MCF 10A (cell line): ENCODE results near the gene OAF. TPM values are rescaled to one million over a fixed set of nuclear protein-coding genes. Genes with fewer than 3 reads are reported as not detected.

Source experiments
- BruUV-seq: library from RNA; stranded (reverse); fragments of 400-500 nt; replicated peaks from 2 replicates; lab custom pipeline; 2021; lab: Mats Ljungman, UMichigan
- CTCF ChIA-PET: fragments of 300-600 bp; sonication (Branson Sonifier 250); formaldehyde crosslinking; extraction: SDS; loops from one replicate; lab custom pipeline; 2021; ENCODE audit warnings: antibody characterized with exemption, inconsistent platforms; lab: Yijun Ruan, JAX
- POLR2A ChIA-PET: fragments of 300-600, 350-650 bp; sonication (Branson Sonifier 250); formaldehyde crosslinking; extraction: SDS; loops from one replicate; lab custom pipeline; 2020; ENCODE audit warnings: antibody characterized with exemption, inconsistent platforms; lab: Yijun Ruan, JAX
- DNase-seq: peaks from one replicate; pipeline ENCODE4 v3.0.0-alpha.2; 2018; ENCODE audit not compliant: unreplicated experiment
- H3K27ac Mint-ChIP-seq: one replicate; pipeline ENCODE4 v1.8.0; 2022; ENCODE audit warnings: mild to moderate bottlenecking, low read depth, mixed read lengths; ENCODE audit not compliant: unreplicated experiment
- H3K27me3 Mint-ChIP-seq: one replicate; pipeline ENCODE4 v1.8.0; 2022; ENCODE audit warnings: mixed read lengths; ENCODE audit not compliant: insufficient read depth, unreplicated experiment
- H3K36me3 Mint-ChIP-seq: one replicate; pipeline ENCODE4 v1.8.0; 2022; ENCODE audit warnings: mild to moderate bottlenecking, moderate library complexity, mixed read lengths; ENCODE audit not compliant: insufficient read depth, unreplicated experiment
- H3K4me1 Mint-ChIP-seq: one replicate; pipeline ENCODE4 v1.8.0; 2022; ENCODE audit warnings: mixed read lengths; ENCODE audit not compliant: insufficient read depth, unreplicated experiment
- H3K4me3 Mint-ChIP-seq: one replicate; pipeline ENCODE4 v1.8.0; 2022; ENCODE audit warnings: mild to moderate bottlenecking, moderate library complexity, mixed read lengths; ENCODE audit not compliant: unreplicated experiment
- H3K9me3 Mint-ChIP-seq: one replicate; pipeline ENCODE4 v1.8.0; 2022; ENCODE audit warnings: mixed read lengths; ENCODE audit not compliant: unreplicated experiment
- intact Hi-C: fragments of 100-400 bp; cut with micrococcal nuclease; formaldehyde crosslinking; loops from 2 replicates; pipeline ENCODE4 v1.14.1; 2022
- total RNA-seq: library from RNA; stranded (reverse); gene quantifications from 2 replicates; pipeline ENCODE4 v1.2.3, GENCODE V29; 2022
- TF ChIP-seq, protein P1 (sequence below): fragments of 200-600 bp; IDR thresholded peaks from one replicate; pipeline ENCODE4 v1.8.0; 2022; ENCODE audit warnings: antibody characterized with exemption, mild to moderate bottlenecking; ENCODE audit not compliant: unreplicated experiment

The OAF gene
- total RNA-seq, 1 experiment from 2014 or later: 21.6 TPM

DNA sequence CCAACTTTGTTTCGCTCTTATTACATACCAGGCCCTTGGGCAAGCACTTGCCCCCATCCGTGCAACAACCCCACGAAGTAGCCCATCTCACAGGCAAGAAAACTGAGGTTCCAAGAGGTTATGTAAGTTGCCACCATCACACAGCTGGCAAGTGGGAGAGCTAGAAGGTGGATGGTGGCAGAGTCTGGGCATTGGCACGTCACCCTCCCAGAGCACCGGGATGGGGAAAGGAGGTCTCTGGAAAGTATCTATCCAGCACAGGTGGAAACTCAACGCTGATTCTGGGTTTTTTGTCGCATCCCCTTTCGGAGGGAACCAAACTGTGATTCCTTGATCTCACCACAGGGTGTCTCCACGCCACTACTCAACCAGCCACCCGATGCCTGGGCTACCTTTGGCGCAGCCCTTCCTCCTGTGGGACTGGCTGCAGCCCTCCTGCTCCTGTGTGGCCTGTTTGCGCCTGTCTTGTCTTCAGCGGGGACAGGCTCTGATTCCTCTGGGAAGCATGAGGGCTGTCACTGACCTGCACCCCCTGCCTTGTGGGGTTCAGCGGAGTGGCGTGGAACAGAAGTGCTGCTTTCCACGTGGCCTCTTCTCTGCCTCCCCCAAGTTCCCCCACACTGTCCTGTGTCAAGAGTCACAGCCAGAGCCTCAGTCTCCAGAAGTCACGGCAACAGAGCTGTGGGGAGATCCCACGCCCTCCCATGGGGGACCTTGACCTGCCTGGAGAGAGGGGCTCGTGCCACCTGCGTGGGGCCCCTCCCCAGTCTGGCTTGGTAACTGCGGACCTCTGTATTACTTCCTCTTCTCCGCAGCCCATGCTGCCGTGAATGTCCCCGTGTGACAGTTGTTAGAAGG is 38.5 kb upstream of the OAF start:
- Mint-ChIP-seq H3K4me3 (no peak overlapping the region), H3K27me3 (peaks cover 58% of the 10 kb centered on the region), H3K9me3 (no peaks in the 10 kb centered on the region), H3K27ac (no peak overlapping the region), H3K36me3 (no peaks in the 10 kb centered on the region), H3K4me1 (no peaks in the 10 kb centered on the region)
- ChIA-PET POLR2A (interaction anchor here (0.6 to 0.9 kb wide), 4 partner anchors 9 to 42 kb away, joined by 3 to 5 read pairs (median 3); no protein-coding TSS in a partner anchor), CTCF (interaction anchor here (0.6 to 8.9 kb wide), 22 partner anchors 8 to 138 kb away, joined by 3 to 220 read pairs (median 4); partner anchors contain the start of genes POU2F3 and TRIM29)
- TF ChIP-seq, protein P1, sequence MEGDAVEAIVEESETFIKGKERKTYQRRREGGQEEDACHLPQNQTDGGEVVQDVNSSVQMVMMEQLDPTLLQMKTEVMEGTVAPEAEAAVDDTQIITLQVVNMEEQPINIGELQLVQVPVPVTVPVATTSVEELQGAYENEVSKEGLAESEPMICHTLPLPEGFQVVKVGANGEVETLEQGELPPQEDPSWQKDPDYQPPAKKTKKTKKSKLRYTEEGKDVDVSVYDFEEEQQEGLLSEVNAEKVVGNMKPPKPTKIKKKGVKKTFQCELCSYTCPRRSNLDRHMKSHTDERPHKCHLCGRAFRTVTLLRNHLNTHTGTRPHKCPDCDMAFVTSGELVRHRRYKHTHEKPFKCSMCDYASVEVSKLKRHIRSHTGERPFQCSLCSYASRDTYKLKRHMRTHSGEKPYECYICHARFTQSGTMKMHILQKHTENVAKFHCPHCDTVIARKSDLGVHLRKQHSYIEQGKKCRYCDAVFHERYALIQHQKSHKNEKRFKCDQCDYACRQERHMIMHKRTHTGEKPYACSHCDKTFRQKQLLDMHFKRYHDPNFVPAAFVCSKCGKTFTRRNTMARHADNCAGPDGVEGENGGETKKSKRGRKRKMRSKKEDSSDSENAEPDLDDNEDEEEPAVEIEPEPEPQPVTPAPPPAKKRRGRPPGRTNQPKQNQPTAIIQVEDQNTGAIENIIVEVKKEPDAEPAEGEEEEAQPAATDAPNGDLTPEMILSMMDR: peak; percentile 87
- intact Hi-C loops: loop anchor here (1.0 kb wide), 2 partner anchors 57 to 128 kb away; no protein-coding TSS in a partner anchor
- BruUV-seq: no TSS peak
- DNase-seq: peak; percentile 70

DNA sequence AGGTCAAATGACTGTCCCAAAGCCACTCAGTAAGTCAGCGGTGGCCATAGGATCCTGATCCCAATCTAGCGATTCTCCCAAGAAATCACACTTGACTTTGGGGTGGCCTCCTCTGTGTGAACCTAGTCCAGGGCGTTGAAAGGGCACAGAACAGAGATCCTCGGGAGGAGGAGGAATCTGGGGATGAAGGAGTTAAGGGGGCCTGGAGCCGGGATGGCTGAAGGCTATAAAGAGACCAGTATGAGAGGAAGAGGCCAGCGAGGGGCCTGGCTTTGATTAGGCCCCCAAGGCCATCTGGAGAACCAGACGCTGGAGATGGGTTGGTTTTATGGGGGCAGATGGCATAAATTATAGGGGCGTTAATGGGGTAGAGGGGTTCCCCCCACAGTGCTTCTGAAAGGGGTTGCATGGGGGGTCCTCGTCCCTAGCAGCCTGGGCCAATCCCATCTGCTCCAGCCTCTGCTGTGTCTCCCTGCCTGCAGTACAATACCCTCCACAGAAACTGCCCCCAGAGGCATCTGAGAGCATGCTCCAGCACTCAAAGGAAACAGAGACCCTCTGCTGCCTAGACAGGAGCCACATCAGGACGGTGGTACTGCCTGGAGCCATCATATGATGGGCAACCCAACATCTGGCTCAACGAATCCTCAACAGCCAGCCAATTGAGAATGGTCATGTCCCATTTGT is 37.7 kb upstream of the OAF start:
- TF ChIP-seq, protein P1: no peak
- BruUV-seq: no TSS peak
- Mint-ChIP-seq H3K4me1 (no peaks in the 10 kb centered on the region), H3K4me3 (no peak overlapping the region), H3K27me3 (peaks cover 58% of the 10 kb centered on the region), H3K36me3 (no peaks in the 10 kb centered on the region), H3K27ac (no peak overlapping the region), H3K9me3 (no peaks in the 10 kb centered on the region)
- no peak for DNase-seq
- POLR2A ChIA-PET: interaction anchor here (0.6 kb wide), 1 partner anchor 39 kb away, joined by 3 read pairs; no protein-coding TSS in a partner anchor
- intact Hi-C loops: no loop called here
- CTCF ChIA-PET: interaction anchor here (0.6 to 8.9 kb wide), 9 partner anchors 12 to 218 kb away, joined by 3 to 220 read pairs (median 4); partner anchors contain the start of gene POU2F3

DNA sequence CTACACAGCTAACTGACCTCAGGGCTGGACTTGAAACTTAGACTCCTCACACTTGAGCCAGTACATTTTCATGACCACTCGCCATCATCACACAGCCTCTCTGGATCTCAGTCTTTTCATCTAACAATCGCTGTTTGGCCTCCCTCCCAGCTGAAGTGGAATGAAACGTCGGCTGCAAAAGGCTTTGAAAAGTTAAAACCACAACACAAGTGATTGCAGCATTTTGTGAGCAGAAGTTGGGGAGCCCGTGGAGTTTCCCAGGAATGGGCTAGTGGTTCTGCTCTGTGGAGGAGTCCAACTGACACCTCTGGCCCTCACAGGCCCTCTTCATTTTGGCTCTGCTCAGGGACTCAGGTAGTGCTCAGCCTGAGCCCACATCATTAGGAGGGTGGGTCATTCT is 37.0 kb upstream of the OAF start:
- H3K36me3 Mint-ChIP-seq: no peaks in the 10 kb centered on the region
- H3K9me3 Mint-ChIP-seq: no peaks in the 10 kb centered on the region
- no peak for DNase-seq
- peaks cover 58% of the 10 kb centered on the region for H3K27me3 Mint-ChIP-seq
- H3K4me3 Mint-ChIP-seq: no peak overlapping the region
- no peak overlapping the region for H3K27ac Mint-ChIP-seq
- no peaks in the 10 kb centered on the region for H3K4me1 Mint-ChIP-seq
- POLR2A ChIA-PET: interaction anchor here (0.7 kb wide), 1 partner anchor 85 kb away, joined by 3 read pairs; no protein-coding TSS in a partner anchor
- CTCF ChIA-PET: interaction anchor here (0.7 to 8.9 kb wide), 5 partner anchors 10 to 217 kb away, joined by 3 to 220 read pairs (median 4); no protein-coding TSS in a partner anchor
- BruUV-seq: no TSS peak
- intact Hi-C loops: no loop called here
- TF ChIP-seq, protein P1: no peak

DNA sequence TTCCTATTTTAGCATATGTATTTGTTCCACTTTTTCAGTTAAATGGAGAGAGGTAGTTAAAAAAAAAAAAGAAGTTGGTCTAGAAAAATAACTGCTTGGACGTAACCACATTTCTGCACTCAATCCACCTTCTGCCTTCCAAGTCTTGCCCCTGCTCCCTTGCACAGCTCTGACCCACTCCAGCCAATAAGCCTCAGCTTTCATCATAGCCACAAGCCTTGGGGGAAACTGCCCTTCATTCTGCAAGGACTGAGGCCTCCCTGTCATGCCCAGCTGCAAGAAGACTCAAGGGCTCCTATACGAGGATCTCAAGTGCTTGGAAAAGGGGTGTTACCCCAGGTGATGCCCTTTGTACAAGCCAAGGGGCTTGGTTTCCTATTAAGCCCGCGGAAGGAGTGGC is 36.0 kb upstream of the OAF start:
- H3K9me3 Mint-ChIP-seq: no peaks in the 10 kb centered on the region
- H3K36me3 Mint-ChIP-seq: no peaks in the 10 kb centered on the region
- peaks cover 58% of the 10 kb centered on the region for H3K27me3 Mint-ChIP-seq
- H3K27ac Mint-ChIP-seq: no peak overlapping the region
- ChIA-PET CTCF (interaction anchor here (0.8 to 8.9 kb wide), 4 partner anchors 55 to 127 kb away, joined by 3 to 220 read pairs (median 28); no protein-coding TSS in a partner anchor), POLR2A (interaction anchor here (0.6 kb wide), 2 partner anchors 150 to 295 kb away, joined by 3 read pairs; partner anchors contain the start of gene TLCD5)
- DNase-seq: no peak
- peaks cover 6% of the 10 kb centered on the region for H3K4me1 Mint-ChIP-seq
- intact Hi-C loops: no loop called here
- H3K4me3 Mint-ChIP-seq: no peak overlapping the region
- no TSS peak for BruUV-seq
- TF ChIP-seq, protein P1: no peak
